Left colon (tissue), 2 donors: ENCODE data around the gene C1QTNF9B. TPM values are rescaled to one million over a fixed set of nuclear protein-coding genes. Genes with fewer than 3 reads are reported as not detected.
A peak's percentile ranks its signal among the peaks of the same experiment; 100 is the strongest.
"Not testable (repeated sequence)": the region's sequence is repeated elsewhere in the genome, so short reads cannot be mapped to it uniquely, and the experiment has no call there.

Experiments used
- ATAC-seq: fragments of 200-7000 bp; cut with Tn5 transposase; one replicate; pipeline ENCODE4 v1.9.1; 2020; ENCODE audit warnings: mild to moderate bottlenecking, moderate library complexity
- DNase-seq, 2 donors: peaks; one replicate each; pipeline ENCODE4 v3.0.0-alpha.2; 2020
- intact Hi-C, 2 donors: fragments of 100-400 bp; cut with DNase I in 1 of 2; cut with micrococcal nuclease in 1 of 2; formaldehyde crosslinking; loops; one replicate each; pipeline versions ENCODE4 v1.11.2 to v1.14.0; 2022; cut with DNase I, micrococcal nuclease
- long read RNA-seq: library from polyadenylated mRNA; unstranded; transcript quantifications from one replicate; pipeline ENCODE4 v2.0.0, GENCODE V29; 2021
- total RNA-seq, 2 donors: library from RNA; stranded (reverse); fragmentation: NEBNext Ultra II Directional; extraction: Animal tissue kit (Norgen Biotek cat#: 25700); gene quantifications; one replicate each; pipeline ENCODE4 v1.2.1, GENCODE V29; 2021
- donor health status: DM: no; HTN: no; CAD: no.
- donor health status: DM: yes; HTN: yes; CAD: no.

The C1QTNF9B gene
- not detected for total RNA-seq
- long read RNA-seq = 0 reads

GRCh38 chr13:23897452-23897919 is at the start of gene C1QTNF9B:
C1QTNF9B (minus strand) TSS chr13:23897502.
- intact Hi-C loops, DNase-seq, ATAC-seq: not testable (repeated sequence)

DNA sequence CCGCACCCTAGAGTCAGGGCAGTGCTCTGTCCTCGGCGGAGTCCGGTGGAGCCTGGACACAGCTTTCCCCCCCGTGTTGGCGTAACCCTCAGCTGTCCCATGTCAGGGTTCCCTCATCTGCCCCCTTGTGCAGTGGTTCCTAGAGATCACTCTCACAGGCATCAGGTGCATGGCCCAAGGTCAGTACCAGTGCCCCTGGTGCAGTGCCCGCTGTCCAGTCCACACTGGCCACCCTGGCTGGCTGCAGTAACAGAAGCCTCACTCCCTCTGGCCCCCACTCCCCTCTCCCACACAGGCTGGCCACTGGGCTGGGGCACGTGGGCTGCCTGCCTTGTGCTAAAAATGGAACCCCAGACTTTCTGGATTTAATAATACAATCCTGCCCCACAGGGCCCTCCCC is 49.6 kb upstream of the C1QTNF9B start:
- no peak for DNase-seq
- intact Hi-C loops = no loop called here
- no peak for ATAC-seq

DNA sequence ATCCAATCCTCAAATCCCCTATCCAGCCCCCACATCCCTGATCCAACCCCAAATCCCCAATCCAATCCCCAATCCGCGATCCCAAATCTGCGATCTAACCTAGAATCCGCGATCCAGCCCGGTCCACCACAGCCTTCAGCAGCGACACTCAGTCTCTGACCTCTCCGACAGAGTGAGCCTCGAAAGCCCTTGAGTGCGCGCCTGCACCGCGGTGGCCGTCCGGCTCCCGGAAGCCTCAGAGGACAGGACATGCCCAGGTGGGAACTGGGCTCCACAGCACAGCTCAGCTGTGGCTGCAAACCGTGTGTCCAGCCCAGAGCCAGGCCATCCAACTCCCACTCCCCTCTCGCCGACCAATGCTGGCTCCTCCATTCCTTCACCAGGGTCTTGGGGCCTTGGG is 48.8 kb upstream of the C1QTNF9B start:
- intact Hi-C loops = no loop called here
- DNase-seq (no peak), ATAC-seq (no peak)

DNA sequence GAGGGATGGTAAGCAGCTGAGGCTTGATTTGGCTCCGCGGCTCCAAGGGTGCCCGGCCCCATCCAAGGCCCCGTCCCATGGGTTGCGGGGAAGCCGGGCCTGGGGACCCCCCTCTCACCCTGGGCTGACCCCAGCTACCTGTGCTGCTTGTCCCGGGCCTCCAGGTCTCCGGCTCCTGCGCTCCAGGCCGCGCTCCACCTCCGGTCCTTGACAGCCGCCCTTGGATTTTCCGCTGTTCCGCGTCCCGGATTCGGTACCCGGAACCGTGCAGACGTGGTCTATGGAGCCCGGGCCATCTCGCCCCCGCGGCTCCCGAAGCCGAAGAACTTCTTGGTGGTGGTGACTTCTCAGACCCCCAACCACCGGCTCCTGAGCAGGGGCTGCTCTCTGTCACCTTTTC is 48.3 kb upstream of the C1QTNF9B start:
- ATAC-seq = no peak
- no peak for DNase-seq
- intact Hi-C loops = no loop called here

DNA sequence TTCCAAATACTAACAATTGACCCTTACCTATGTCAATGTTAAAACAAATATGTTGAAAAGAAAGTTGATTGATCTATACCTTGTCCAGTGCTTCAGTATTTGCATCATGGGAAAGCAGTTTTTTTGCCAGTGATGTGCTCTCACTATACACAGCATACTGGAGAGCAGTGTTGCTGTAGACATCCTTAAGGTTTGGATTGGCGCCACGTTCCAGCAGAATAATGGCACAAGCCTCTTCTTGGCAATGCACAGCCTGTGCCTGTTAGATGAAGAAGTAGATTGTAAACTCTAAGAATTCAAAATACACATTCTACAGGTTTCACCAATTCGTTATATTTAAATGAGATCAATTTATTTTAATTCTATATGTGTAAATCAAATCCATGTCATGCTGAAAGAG is 43.9 kb upstream of the C1QTNF9B start:
- DNase-seq = no peak
- intact Hi-C loops = no loop called here
- no peak for ATAC-seq

DNA sequence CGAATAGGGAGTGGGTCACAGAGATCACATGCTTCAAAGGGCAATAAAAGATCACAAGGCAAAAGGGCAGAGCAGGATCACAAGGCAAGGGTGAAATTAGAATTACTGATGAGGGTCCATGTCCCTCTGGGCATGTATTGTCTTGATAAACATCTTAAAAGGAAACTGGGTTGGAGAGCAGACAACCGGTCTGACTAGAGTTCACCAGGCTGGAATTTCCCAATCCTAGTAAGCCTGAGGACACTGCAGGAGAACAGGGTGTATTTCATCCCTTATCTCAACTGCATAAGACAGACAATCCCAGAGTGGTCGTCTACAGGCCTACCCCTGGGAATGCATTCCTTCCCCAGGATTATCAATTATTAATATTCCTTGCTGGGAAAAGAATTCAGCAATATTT is 42.4 kb upstream of the C1QTNF9B start:
- DNase-seq, intact Hi-C loops, ATAC-seq: not testable (repeated sequence)

DNA sequence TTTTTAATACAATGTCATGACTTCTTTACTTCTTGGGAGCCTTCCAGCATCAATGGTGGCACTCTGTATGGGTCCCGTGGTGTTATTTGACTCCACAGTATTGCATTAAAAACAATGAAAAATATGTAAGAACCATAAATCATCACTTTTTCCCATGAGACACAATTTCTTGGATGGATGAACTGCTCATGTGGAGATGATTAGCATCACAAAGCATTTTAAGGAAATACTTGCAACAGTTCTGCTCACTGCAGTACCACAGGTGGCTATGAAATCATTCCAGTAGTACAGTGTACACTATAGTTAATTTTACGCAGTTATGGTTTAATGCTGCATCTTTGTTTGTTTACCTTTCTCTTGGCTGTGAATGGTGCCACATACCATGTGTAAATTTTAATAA is 37.2 kb upstream of the C1QTNF9B start:
- ATAC-seq (no peak), DNase-seq (no peak)
- intact Hi-C loops = no loop called here

GRCh38 chr13:23928985-23929384 is 31.7 kb upstream of the C1QTNF9B start:
- ATAC-seq (no peak), DNase-seq (no peak)
- intact Hi-C loops = loop anchor here in 1 of 2 donors (10.0 kb wide), 1 partner anchor 296 kb away; no protein-coding TSS in a partner anchor

DNA sequence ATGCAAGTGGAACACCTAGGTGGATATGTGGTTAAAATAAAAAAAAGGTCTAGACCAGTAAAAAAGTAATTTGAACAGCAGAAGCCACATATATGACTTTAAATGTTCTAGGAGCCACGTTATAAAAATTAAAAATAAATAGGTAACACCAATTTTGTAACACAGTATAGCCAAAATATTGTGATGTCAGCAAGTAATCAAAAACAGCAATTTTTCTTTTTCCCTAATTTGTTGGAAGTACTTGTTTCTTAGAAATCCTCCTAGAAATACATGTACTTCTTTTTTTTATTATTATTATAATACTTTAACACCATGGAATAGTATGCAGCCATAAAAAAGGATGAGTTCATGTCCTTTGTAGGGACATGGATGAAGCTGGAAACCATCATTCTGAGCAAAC is 25.7 kb upstream of the C1QTNF9B start:
- DNase-seq (no peak), ATAC-seq (no peak)
- intact Hi-C loops = loop anchor here in 1 of 2 donors (10.0 kb wide), 1 partner anchor 302 kb away; no protein-coding TSS in a partner anchor

DNA sequence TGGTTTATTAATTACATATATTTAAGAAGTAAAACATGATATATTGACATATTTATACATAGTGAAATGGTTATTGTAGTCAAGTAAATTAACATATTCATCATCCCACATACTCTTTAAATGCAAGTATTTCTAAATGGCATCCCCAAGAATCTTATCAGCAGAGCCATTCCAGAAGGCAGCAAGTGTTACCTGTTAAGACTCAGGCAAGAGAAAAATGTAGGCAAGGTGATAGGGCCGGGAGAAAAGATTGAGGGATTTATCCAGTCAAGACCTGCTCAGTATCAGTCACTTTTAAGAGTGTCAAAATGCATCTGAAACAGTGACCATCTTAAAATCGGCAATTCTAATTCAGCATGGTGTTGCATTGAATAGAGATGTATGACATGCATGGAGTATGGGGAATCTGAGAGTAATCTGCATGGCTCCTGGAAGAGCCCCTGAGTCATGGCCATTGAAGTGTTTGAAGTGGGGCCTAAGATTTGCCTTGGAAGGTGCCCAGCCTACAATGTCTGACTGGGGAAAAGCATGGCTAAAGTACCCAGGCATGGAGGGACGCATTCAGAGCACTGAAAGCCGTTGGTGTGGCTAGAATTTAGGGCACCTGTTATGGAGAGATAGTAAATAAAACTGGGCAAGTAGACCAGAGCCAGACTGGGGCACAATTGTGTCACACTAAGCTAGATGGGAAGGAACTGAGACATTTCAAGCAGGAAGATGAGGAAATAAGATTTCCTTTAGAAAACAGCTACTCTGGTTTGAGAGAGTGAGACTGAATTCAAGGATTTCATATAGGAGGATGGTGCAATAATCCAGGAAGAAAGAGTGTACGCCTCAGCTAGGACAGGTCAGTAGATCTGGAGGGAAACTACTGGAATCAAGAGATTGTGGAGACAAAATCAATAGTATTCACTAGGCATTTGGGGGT is 25.0 kb upstream of the C1QTNF9B start:
- ATAC-seq = no peak
- intact Hi-C loops = loop anchor here in 1 of 2 donors (10.0 kb wide), 1 partner anchor 303 kb away; no protein-coding TSS in a partner anchor
- DNase-seq = no peak

DNA sequence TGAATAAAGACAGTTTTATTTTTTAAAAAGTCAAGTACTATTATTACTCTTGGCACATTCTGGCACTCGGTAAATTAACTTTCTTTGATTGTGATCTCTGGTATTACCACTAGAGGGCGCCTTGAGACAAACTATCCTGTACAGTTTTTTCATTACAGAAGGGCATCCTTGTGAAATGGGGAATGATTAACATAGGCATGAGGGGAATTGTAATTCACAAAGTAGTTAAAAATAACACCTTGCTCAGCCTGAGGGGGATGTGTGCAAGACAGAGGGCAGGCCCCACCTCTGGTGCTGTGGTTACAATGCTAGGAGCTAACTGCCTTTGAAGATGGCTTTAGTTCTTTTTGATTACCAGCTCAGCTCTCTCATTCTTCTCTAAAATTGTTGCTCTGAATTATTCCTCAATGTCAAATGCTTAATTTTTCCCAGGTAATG is 24.2 kb upstream of the C1QTNF9B start:
- intact Hi-C loops = loop anchor here in 1 of 2 donors (10.0 kb wide), 1 partner anchor 303 kb away; no protein-coding TSS in a partner anchor
- DNase-seq = no peak
- peak; percentile 56 for ATAC-seq

DNA sequence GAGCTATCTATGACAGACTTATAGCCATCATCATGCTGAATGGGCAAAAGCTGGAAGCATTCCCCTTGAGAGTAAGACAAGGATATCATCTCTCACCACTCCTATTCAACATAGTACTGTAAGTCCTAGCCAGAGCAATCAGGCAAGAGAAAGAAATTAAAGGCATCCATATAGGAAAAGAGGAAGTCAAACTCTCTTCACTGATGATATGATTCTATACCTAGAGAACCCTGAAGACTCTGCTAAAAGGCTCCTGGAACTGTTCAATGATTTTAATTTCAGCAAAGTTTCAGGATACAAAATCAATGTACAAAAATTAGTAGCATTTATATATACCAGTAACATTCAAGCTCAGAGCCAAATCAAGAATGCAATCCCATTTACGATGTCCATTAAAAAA is 21.7 kb upstream of the C1QTNF9B start:
- ATAC-seq (no peak), DNase-seq (no peak)
- intact Hi-C loops = no loop called here

DNA sequence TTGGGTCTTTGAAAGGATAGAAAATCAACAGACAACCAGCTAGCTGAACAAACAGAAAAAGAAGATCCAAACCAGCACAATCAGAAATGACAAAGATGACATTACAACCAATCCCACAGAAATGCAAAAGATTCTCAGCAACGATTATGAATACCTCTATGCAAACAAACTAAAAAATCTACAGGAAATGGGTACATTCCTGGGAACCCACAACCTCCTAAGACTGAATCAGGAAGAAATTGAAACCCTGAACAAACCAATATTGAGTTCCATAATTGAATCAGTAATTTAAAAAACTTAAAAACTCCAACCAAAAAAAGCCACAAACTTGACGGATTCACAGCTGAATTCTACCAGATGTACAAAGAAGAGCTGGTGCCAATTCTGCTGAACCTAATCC is 20.9 kb upstream of the C1QTNF9B start:
- no peak for ATAC-seq
- intact Hi-C loops = no loop called here
- DNase-seq = no peak

GRCh38 chr13:23915308-23915707 is 18.0 kb upstream of the C1QTNF9B start:
- ATAC-seq (peak; percentile 55), DNase-seq (no peak)
- intact Hi-C loops = no loop called here

- no peak for DNase-seq
- no peak for ATAC-seq
- intact Hi-C loops = no loop called here
Observed at GRCh38 chr13:23912469-23912868, 15.2 kb upstream of the C1QTNF9B start.

DNA sequence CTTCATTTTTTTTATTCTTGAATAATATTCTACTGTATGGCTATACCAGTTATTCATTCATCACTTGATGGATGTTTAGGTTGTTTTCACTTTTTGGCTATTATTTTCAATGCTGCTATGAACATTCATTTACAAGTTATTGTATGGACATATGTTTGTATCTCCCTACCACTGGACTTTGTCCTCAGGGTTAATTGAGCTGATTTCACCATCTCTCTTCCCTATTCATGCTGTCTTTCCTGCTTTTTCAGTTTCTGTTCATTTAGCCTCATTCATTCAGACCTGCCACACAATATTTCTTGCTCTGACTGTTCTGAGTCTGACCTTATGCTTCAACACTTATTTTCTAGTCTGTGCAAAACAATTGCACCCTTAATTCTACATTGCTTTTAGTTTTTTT is 12.3 kb upstream of the C1QTNF9B start:
- ATAC-seq = peak; percentile 92
- intact Hi-C loops = no loop called here
- no peak for DNase-seq

DNA sequence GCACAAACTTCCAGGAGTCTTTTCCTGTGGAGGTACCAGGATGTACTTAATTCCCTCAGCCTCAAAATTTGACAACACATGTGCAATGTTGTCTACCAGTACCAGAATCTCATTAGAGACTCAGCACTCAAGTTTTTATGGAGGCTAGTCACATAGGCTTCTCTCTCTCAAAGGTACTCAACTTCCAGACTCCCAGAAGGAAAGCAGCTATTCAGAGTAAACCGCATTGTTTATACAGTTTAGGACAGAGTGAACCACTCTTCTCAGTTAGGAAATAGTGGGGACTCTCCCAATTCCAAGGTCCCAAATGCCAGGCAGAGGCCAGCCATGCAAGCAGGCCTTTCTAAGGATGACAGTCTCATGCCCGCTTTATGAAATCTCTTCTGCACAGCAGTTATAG is 8.5 kb upstream of the C1QTNF9B start:
- DNase-seq (no peak), ATAC-seq (no peak)
- intact Hi-C loops = no loop called here

GRCh38 chr13:23903906-23904280 is 6.6 kb upstream of the C1QTNF9B start:
- ATAC-seq = no peak
- no peak for DNase-seq
- intact Hi-C loops = no loop called here

- DNase-seq (no peak), ATAC-seq (no peak)
- intact Hi-C loops = no loop called here
Observed at GRCh38 chr13:23902975-23903905, 5.9 kb upstream of the C1QTNF9B start.
